ENCODE results near the gene SLC25A22. TPM values are rescaled to one million over a fixed set of nuclear protein-coding genes. Genes with fewer than 3 reads are reported as not detected.

The SLC25A22 gene
- total and polyA plus RNA-seq, 9 of the 15 experiments (the other 6 are each of a cell fraction or from before 2014, with no cell fraction given) = 0.41 to 55.4 (median 11.4) TPM

- no peak overlapping the region for H3K4me3 ChIP-seq
- no peaks in the 10 kb centered on the region for H3K9me3 ChIP-seq (replicated peaks; ENCODE audit: control insufficient read depth, insufficient read depth, low read depth, low read length)
- TF ChIP-seq, protein P1, sequence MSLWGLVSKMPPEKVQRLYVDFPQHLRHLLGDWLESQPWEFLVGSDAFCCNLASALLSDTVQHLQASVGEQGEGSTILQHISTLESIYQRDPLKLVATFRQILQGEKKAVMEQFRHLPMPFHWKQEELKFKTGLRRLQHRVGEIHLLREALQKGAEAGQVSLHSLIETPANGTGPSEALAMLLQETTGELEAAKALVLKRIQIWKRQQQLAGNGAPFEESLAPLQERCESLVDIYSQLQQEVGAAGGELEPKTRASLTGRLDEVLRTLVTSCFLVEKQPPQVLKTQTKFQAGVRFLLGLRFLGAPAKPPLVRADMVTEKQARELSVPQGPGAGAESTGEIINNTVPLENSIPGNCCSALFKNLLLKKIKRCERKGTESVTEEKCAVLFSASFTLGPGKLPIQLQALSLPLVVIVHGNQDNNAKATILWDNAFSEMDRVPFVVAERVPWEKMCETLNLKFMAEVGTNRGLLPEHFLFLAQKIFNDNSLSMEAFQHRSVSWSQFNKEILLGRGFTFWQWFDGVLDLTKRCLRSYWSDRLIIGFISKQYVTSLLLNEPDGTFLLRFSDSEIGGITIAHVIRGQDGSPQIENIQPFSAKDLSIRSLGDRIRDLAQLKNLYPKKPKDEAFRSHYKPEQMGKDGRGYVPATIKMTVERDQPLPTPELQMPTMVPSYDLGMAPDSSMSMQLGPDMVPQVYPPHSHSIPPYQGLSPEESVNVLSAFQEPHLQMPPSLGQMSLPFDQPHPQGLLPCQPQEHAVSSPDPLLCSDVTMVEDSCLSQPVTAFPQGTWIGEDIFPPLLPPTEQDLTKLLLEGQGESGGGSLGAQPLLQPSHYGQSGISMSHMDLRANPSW (CRISPR knock-in tag; IDR thresholded peaks at IDR 0.05) = no peak
- TF ChIP-seq ZNF121 (CRISPR knock-in tag; conservative IDR thresholded peaks at IDR 0.05) = peak; percentile 82
- DNase-seq (ENCODE audit: extremely low read depth in 1 of 4, low spot score in 3 of 4) (no peak), ATAC-seq (no peak), FAIRE-seq (no peak)
- H3K9ac ChIP-seq (ENCODE audit: insufficient read depth in 1 of 2, low read depth in 2 of 2, low read length in 2 of 2) = no peak overlapping the region
- no peak overlapping the region for H2AFZ ChIP-seq (ENCODE audit: low read depth, low read length)
- peaks cover 6% of the 10 kb centered on the region for H3K9me1 ChIP-seq (ENCODE audit: control insufficient read depth, insufficient read depth, low read length)
- peaks cover 81% of the 10 kb centered on the region for H3K36me3 ChIP-seq (ENCODE audit: control insufficient read depth, insufficient read depth, low read length)
- in situ Hi-C loops (cut with MboI) = no loop called here
- intact Hi-C loops (cut with micrococcal nuclease) = no loop called here
- ChIA-PET POLR2A (interaction anchor here (1.3 to 4.7 kb wide), 3 partner anchors 12 to 71 kb away, joined by 5 to 21 read pairs (median 5); partner anchors contain the start of genes DEAF1 and TMEM80), CTCF (ENCODE audit: low intra/inter-chr PET ratio) (no interaction called here)
- H3K27ac ChIP-seq (ENCODE audit: extremely low read depth, low read depth, low read length) = no peak overlapping the region
- H4K20me1 ChIP-seq (replicated peaks; ENCODE audit: control insufficient read depth, insufficient read depth, low read length) = peaks cover 32% of the 10 kb centered on the region
- H3K4me1 ChIP-seq (replicated peaks in 1 of 2; ENCODE audit: control insufficient read depth in 2 of 2, insufficient read depth in 2 of 2, low read length in 2 of 2) = peaks cover 8 to 55% of the 10 kb centered on the region in 2 experiments; a peak in 4 of 5 replicates
- H3K79me2 ChIP-seq (ENCODE audit: control insufficient read depth, insufficient read depth, low read length) = peaks cover 16% of the 10 kb centered on the region; the same call in 1 of the 3 replicates
- no peak overlapping the region for H3K4me2 ChIP-seq (ENCODE audit: insufficient read depth, low read length)
- no TSS peak for BruUV-seq (replicated peaks)
- no peaks in the 10 kb centered on the region for H3K27me3 ChIP-seq (ENCODE audit: control insufficient read depth in 2 of 2, insufficient read depth in 2 of 2, low read length in 2 of 2)
- WGBS (ENCODE audit: insufficient coverage, low coverage, missing lambda C conversion rate) = 100% methylated on average over 2 of the region's 2 CpGs
These were observed 31.2 kb downstream of the SLC25A22 start for GRCh38 chr11:766936-767210.

All from K562 (cell line).